ENCODE measurements around the gene SLC7A10. TPM values are rescaled to one million over a fixed set of nuclear protein-coding genes. Genes with fewer than 3 reads are reported as not detected.

The SLC7A10 gene
- total RNA-seq, 1 experiment from 2014 or later: not detected

GRCh38 chr19:33232656-33233055, 7.0 kb upstream of the SLC7A10 start:
- CTCF ChIA-PET: no interaction called here
- no peaks in the 10 kb centered on the region for H3K4me1 Mint-ChIP-seq (ENCODE audit: low read depth, unreplicated experiment)
- no peak overlapping the region for H3K4me3 Mint-ChIP-seq (ENCODE audit: low read depth, unreplicated experiment)
- H3K27ac Mint-ChIP-seq (ENCODE audit: unreplicated experiment): no peak overlapping the region
- no peak for TF ChIP-seq CTCF (IDR thresholded peaks at IDR 0.05; ENCODE audit: unreplicated experiment)
- no peaks in the 10 kb centered on the region for H3K36me3 Mint-ChIP-seq (ENCODE audit: insufficient read depth, unreplicated experiment)
- no TSS peak for BruUV-seq (replicated peaks)
- H3K9me3 Mint-ChIP-seq (ENCODE audit: low read depth, unreplicated experiment): peaks cover 9% of the 10 kb centered on the region
- intact Hi-C loops (cut with micrococcal nuclease; ENCODE audit: unreplicated experiment): no loop called here
- peaks cover 35% of the 10 kb centered on the region for H3K27me3 Mint-ChIP-seq (ENCODE audit: unreplicated experiment)
- no peak for DNase-seq

- Mint-ChIP-seq H3K27ac (ENCODE audit: unreplicated experiment) (no peak overlapping the region), H3K27me3 (ENCODE audit: unreplicated experiment) (peaks cover 42% of the 10 kb centered on the region), H3K4me3 (ENCODE audit: low read depth, unreplicated experiment) (no peak overlapping the region), H3K9me3 (ENCODE audit: low read depth, unreplicated experiment) (peaks cover 13% of the 10 kb centered on the region), H3K4me1 (ENCODE audit: low read depth, unreplicated experiment) (no peaks in the 10 kb centered on the region), H3K36me3 (ENCODE audit: insufficient read depth, unreplicated experiment) (no peaks in the 10 kb centered on the region)
- CTCF ChIA-PET: no interaction called here
- no TSS peak for BruUV-seq (replicated peaks)
- intact Hi-C loops (cut with micrococcal nuclease; ENCODE audit: unreplicated experiment): no loop called here
- DNase-seq: no peak
- TF ChIP-seq CTCF (IDR thresholded peaks at IDR 0.05; ENCODE audit: unreplicated experiment): no peak
Measured at GRCh38 chr19:33231511-33231910, 5.9 kb upstream of the SLC7A10 start.

GRCh38 chr19:33229962-33230361, 4.3 kb upstream of the SLC7A10 start:
- no TSS peak for BruUV-seq (replicated peaks)
- Mint-ChIP-seq H3K27ac (ENCODE audit: unreplicated experiment) (no peak overlapping the region), H3K36me3 (ENCODE audit: insufficient read depth, unreplicated experiment) (no peaks in the 10 kb centered on the region), H3K27me3 (ENCODE audit: unreplicated experiment) (peaks cover 57% of the 10 kb centered on the region), H3K4me1 (ENCODE audit: low read depth, unreplicated experiment) (no peaks in the 10 kb centered on the region), H3K9me3 (ENCODE audit: low read depth, unreplicated experiment) (peaks cover 13% of the 10 kb centered on the region), H3K4me3 (ENCODE audit: low read depth, unreplicated experiment) (no peak overlapping the region)
- CTCF ChIA-PET: interaction anchor here (0.7 kb wide), 1 partner anchor 19 kb away, joined by 4 read pairs; no protein-coding TSS in a partner anchor
- no peak for DNase-seq
- intact Hi-C loops (cut with micrococcal nuclease; ENCODE audit: unreplicated experiment): no loop called here
- no peak for TF ChIP-seq CTCF (IDR thresholded peaks at IDR 0.05; ENCODE audit: unreplicated experiment)

GRCh38 chr19:33227870-33228599, 2.4 kb upstream of the SLC7A10 start:
- no peaks in the 10 kb centered on the region for H3K4me1 Mint-ChIP-seq (ENCODE audit: low read depth, unreplicated experiment)
- no TSS peak for BruUV-seq (replicated peaks)
- peaks cover 76% of the 10 kb centered on the region for H3K27me3 Mint-ChIP-seq (ENCODE audit: unreplicated experiment)
- intact Hi-C loops (cut with micrococcal nuclease; ENCODE audit: unreplicated experiment): no loop called here
- DNase-seq: no peak
- no peak overlapping the region for H3K4me3 Mint-ChIP-seq (ENCODE audit: low read depth, unreplicated experiment)
- no peak overlapping the region for H3K27ac Mint-ChIP-seq (ENCODE audit: unreplicated experiment)
- H3K9me3 Mint-ChIP-seq (ENCODE audit: low read depth, unreplicated experiment): peaks cover 13% of the 10 kb centered on the region
- no peak for TF ChIP-seq CTCF (IDR thresholded peaks at IDR 0.05; ENCODE audit: unreplicated experiment)
- H3K36me3 Mint-ChIP-seq (ENCODE audit: insufficient read depth, unreplicated experiment): no peaks in the 10 kb centered on the region
- CTCF ChIA-PET: no interaction called here

All from Calu3 (cell line).